CD4-positive, alpha-beta T cell (primary cell): ENCODE data around the gene EXT2. TPM values are rescaled to one million over a fixed set of nuclear protein-coding genes. Genes with fewer than 3 reads are reported as not detected.

Source experiments
- ATAC-seq: fragments of 200-7000 bp; cut with Tn5 transposase; one replicate; pipeline ENCODE4 v1.10.0; 2022; ENCODE audit warnings: mild to moderate bottlenecking; ENCODE audit not compliant: poor library complexity
- CTCF ChIA-PET: fragments of 350-600 bp; sonication (Branson Sonifier 250); formaldehyde crosslinking; loops from one replicate; lab custom pipeline; 2021; ENCODE audit warnings: antibody characterized with exemption, inconsistent platforms; lab: Charles Lee
- POLR2A ChIA-PET: fragments of 350-600 bp; sonication (Branson Sonifier 250); formaldehyde crosslinking; loops from one replicate; lab custom pipeline; 2021; ENCODE audit warnings: antibody characterized with exemption, inconsistent platforms; lab: Charles Lee
- DNase-seq, 14 experiments: peaks; one replicate each; pipeline ENCODE4 v3.0.0-alpha.2; 2013 to 2020; ENCODE audit warnings: mixed read lengths in 2 of 14
- H3K27ac ChIP-seq, 2 donors: one replicate each; pipeline versions ENCODE4 v1.5.1 to v1.7.0; 2013; ENCODE audit warnings: low read length in 2 of 2, low read depth in 1 of 2, mild to moderate bottlenecking in 1 of 2
- H3K27me3 ChIP-seq, 2 experiments: 1 replicate in 1 of 2; 2 replicates in 1 of 2; pipeline versions ENCODE4 v1.6.1 to v1.7.0; 2013; ENCODE audit warnings: low read length in 2 of 2, control low read depth in 1 of 2, mild to moderate bottlenecking in 1 of 2, moderate library complexity in 1 of 2; ENCODE audit not compliant: insufficient read depth in 2 of 2, control insufficient read depth in 1 of 2
- H3K36me3 ChIP-seq: one replicate; pipeline ENCODE4 v1.6.1; 2013; ENCODE audit warnings: low read length, control low read depth; ENCODE audit not compliant: insufficient read depth
- H3K4me1 ChIP-seq: one replicate; pipeline ENCODE4 v1.6.1; 2013; ENCODE audit warnings: low read length, control low read depth; ENCODE audit not compliant: insufficient read depth
- H3K4me3 ChIP-seq: one replicate; pipeline ENCODE4 v1.5.1; 2013; ENCODE audit warnings: mild to moderate bottlenecking, low read length, moderate library complexity
- H3K9me3 ChIP-seq, 2 experiments: 1 replicate in 1 of 2; 2 replicates in 1 of 2; pipeline versions ENCODE4 v1.6.1 to v1.7.0; 2013; ENCODE audit warnings: low read length in 2 of 2, mild to moderate bottlenecking in 2 of 2, control low read depth in 1 of 2, moderate library complexity in 1 of 2; ENCODE audit not compliant: control insufficient read depth in 1 of 2, insufficient read depth in 1 of 2
- H3K27ac Mint-ChIP-seq: one replicate; pipeline ENCODE4 v1.8.0; 2020; ENCODE audit warnings: mixed read lengths
- H3K27me3 Mint-ChIP-seq: one replicate; pipeline ENCODE4 v1.8.0; 2021; ENCODE audit warnings: mixed read lengths
- H3K36me3 Mint-ChIP-seq: one replicate; pipeline ENCODE4 v1.8.0; 2021; ENCODE audit warnings: low read depth, mixed read lengths
- H3K4me1 Mint-ChIP-seq: one replicate; pipeline ENCODE4 v1.8.0; 2021; ENCODE audit warnings: low read depth, mixed read lengths
- H3K4me3 Mint-ChIP-seq: one replicate; pipeline ENCODE4 v1.8.0; 2020; ENCODE audit warnings: mild to moderate bottlenecking, mixed read lengths
- H3K9me3 Mint-ChIP-seq: one replicate; pipeline ENCODE4 v1.8.0; 2020; ENCODE audit warnings: mixed read lengths
- intact Hi-C, 2 experiments: fragments of 100-400 bp; cut with DNase I in 1 of 2; cut with micrococcal nuclease in 1 of 2; formaldehyde crosslinking; loops; one replicate each; pipeline versions ENCODE4 v1.15.1 to v1.9.0; 2023 to 2025; cut with DNase I, micrococcal nuclease
- total RNA-seq, 174 experiments: library from RNA in 2 of 174; stranded (reverse) in 2 of 174; gene quantifications; one replicate each; pipeline ENCODE4 v1.2.3 and lab custom pipeline; 2021 to 2026
- TF ChIP-seq, protein P1 (sequence below): fragments of 200-600 bp; IDR thresholded peaks from one replicate; pipeline ENCODE4 v1.8.0; 2022; ENCODE audit warnings: antibody characterized with exemption, mild to moderate bottlenecking

EXT2 gene
- total RNA-seq, 2 experiments from 2014 or later, result 17.1 to 17.5 TPM

DNA sequence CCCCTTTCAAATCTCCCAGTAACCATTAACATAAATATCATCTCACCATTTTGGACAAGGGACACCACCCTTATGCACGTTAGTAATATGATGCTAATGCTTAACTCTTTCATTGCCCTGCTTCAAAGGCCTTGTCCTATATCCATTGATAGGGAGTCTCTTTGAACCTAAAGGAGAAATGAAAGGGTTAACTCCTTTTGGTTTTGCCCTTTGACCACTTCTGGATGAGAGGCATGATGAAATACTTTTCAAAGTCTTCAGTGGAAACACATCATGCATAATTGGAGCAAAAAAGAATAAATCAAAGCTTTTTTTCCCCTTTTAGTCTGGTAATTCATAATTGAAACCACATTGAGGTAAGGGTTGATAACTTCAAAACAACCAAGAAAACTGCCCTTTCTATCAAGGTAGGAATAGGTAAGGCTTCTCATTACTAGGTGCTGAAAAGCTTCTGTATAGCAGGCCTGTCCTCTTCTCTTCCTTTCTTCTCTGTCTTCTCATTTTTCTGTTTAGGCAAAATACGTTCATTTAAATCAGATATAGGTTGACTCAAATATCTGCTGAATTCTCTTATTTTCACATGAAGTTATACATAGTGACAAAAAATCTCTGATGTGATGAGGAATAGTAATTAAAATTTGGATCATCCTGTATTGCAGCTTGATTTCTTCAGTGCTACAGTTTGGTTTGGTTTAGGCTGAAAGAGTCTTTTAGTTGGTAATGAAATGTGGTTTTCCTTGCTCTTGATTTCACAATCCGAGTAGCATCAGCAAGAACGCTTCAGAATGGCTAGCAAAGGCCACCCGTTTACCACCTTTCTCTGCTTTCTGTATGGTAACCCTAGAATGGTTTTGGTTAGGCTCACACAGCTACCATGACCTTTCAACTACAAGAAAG lies 94.8 kb downstream of the EXT2 start:
- DNase-seq (no peak), ATAC-seq (no peak)
- POLR2A ChIA-PET, result no interaction called here
- Mint-ChIP-seq H3K9me3 (peaks cover 8% of the 10 kb centered on the region), H3K27ac (no peak overlapping the region), H3K27me3 (no peaks in the 10 kb centered on the region), H3K4me3 (no peak overlapping the region), H3K4me1 (peaks cover 5% of the 10 kb centered on the region), H3K36me3 (peaks cover 93% of the 10 kb centered on the region)
- no peaks in the 10 kb centered on the region for H3K27me3 ChIP-seq
- H3K36me3 ChIP-seq, result peaks cover 4% of the 10 kb centered on the region
- intact Hi-C loops, result no loop called here
- CTCF ChIA-PET, result no interaction called here
- H3K4me3 ChIP-seq, result no peak overlapping the region
- H3K27ac ChIP-seq, result no peak overlapping the region
- peaks cover 0 to 14% of the 10 kb centered on the region in 2 experiments for H3K9me3 ChIP-seq
- TF ChIP-seq, protein P1, sequence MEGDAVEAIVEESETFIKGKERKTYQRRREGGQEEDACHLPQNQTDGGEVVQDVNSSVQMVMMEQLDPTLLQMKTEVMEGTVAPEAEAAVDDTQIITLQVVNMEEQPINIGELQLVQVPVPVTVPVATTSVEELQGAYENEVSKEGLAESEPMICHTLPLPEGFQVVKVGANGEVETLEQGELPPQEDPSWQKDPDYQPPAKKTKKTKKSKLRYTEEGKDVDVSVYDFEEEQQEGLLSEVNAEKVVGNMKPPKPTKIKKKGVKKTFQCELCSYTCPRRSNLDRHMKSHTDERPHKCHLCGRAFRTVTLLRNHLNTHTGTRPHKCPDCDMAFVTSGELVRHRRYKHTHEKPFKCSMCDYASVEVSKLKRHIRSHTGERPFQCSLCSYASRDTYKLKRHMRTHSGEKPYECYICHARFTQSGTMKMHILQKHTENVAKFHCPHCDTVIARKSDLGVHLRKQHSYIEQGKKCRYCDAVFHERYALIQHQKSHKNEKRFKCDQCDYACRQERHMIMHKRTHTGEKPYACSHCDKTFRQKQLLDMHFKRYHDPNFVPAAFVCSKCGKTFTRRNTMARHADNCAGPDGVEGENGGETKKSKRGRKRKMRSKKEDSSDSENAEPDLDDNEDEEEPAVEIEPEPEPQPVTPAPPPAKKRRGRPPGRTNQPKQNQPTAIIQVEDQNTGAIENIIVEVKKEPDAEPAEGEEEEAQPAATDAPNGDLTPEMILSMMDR, result no peak
- no peaks in the 10 kb centered on the region for H3K4me1 ChIP-seq

- TF ChIP-seq, protein P1, result no peak
- Histone ChIP-seq H3K27me3 (no peaks in the 10 kb centered on the region), H3K27ac (no peak overlapping the region), H3K9me3 (peaks cover 0 to 14% of the 10 kb centered on the region in 2 experiments), H3K4me1 (no peaks in the 10 kb centered on the region), H3K4me3 (no peak overlapping the region), H3K36me3 (peaks cover 4% of the 10 kb centered on the region)
- intact Hi-C loops, result no loop called here
- H3K4me3 Mint-ChIP-seq, result no peak overlapping the region
- POLR2A ChIA-PET, result no interaction called here
- H3K9me3 Mint-ChIP-seq, result peaks cover 8% of the 10 kb centered on the region
- no peak for ATAC-seq
- peaks cover 91% of the 10 kb centered on the region for H3K36me3 Mint-ChIP-seq
- H3K27me3 Mint-ChIP-seq, result no peaks in the 10 kb centered on the region
- CTCF ChIA-PET, result no interaction called here
- no peak for DNase-seq
- peaks cover 5% of the 10 kb centered on the region for H3K4me1 Mint-ChIP-seq
- H3K27ac Mint-ChIP-seq, result no peak overlapping the region
Measured at GRCh38 chr11:44190883-44191230, 95.4 kb downstream of the EXT2 start.

GRCh38 chr11:44191322-44192016 lies 96.0 kb downstream of the EXT2 start:
- intact Hi-C loops, result no loop called here
- peaks cover 90% of the 10 kb centered on the region for H3K36me3 Mint-ChIP-seq

More at GRCh38 chr11:44191322-44192016, 96.0 kb downstream of the EXT2 start:
- Histone ChIP-seq H3K27me3 (no peaks in the 10 kb centered on the region), H3K27ac (no peak overlapping the region), H3K9me3 (peaks cover 0 to 14% of the 10 kb centered on the region in 2 experiments), H3K36me3 (peaks cover 4% of the 10 kb centered on the region), H3K4me1 (no peaks in the 10 kb centered on the region), H3K4me3 (no peak overlapping the region)
- TF ChIP-seq, protein P1, result no peak
- Mint-ChIP-seq H3K27ac (no peak overlapping the region), H3K27me3 (no peaks in the 10 kb centered on the region), H3K9me3 (peaks cover 8% of the 10 kb centered on the region), H3K4me3 (no peak overlapping the region), H3K4me1 (peaks cover 5% of the 10 kb centered on the region)
- ChIA-PET CTCF (interaction anchor here (1.4 kb wide), 1 partner anchor 10 kb away, joined by 3 read pairs; no protein-coding TSS in a partner anchor), POLR2A (no interaction called here)
- DNase-seq (no peak), ATAC-seq (no peak)
